Hematopoietic multipotent progenitor cell treated with erythropoietin and hydrocortisone succinate and interleukin-3 and kit ligand, for 15 days (in vitro differentiated cells): ENCODE results near the gene CELF4.
A peak's percentile ranks its signal among the peaks of the same experiment; 100 is the strongest.

ENCODE experiments used
- DNase-seq: peaks from one replicate; pipeline ENCODE4 v3.0.0-alpha.2; 2015; ENCODE audit warnings: low spot score

The CELF4 gene

DNA sequence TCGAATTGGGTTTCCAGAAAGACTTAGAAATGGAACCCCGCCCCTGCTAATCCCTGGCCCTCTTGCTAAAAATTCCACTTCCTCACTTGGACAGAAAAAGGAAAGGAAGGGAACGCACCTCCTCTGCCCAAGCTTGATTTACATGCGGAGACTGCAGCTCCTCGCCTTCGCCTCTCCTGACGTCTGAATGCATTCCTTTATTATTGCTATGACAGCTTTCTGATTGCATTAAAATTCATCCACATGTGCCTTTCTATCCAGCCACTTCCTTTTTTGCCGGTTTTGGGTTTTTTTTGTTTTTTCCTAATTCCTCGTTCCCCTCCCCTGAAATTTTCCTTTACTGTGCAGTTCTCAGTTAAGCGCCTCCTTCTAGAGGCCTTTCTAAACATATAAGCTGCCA is 287.8 kb downstream of the CELF4 start:
- DNase-seq: no peak

DNA sequence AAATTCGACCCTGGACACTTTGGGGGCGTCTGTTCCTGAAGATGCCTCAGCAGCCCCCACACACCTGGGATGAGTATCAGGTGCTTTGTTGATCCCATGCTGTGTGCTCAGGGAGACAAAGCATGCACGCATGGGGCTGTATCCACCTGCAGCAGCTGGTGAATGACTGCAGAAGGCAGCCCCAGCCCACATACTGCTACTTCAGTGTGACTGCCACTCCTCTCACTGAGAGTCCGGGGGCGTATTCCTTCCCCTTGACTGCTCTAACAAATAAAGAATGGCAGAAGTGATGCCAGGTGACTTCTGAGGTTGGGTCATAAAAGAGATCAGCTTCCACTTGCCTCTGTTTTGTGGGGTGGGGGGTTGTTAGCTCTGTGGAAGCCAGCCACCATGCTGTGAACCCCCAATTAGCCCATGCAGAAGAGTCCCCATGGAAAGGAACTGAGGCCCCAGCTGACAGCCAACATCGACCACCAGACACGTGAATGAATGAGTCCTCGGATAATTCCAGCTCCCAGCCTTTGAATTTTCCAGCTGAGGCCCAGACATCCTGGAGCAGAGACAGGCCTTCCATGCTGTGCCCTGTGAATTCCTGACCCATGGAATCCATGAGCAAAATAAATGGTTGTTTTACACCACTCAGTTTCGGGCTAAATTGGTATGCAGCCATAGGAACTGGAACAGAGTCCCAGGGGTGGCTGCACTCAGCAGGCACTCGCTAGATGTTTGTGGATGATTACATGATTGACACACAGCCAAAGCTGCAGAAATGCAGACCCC is 289.3 kb downstream of the CELF4 start:
- no peak for DNase-seq

DNA sequence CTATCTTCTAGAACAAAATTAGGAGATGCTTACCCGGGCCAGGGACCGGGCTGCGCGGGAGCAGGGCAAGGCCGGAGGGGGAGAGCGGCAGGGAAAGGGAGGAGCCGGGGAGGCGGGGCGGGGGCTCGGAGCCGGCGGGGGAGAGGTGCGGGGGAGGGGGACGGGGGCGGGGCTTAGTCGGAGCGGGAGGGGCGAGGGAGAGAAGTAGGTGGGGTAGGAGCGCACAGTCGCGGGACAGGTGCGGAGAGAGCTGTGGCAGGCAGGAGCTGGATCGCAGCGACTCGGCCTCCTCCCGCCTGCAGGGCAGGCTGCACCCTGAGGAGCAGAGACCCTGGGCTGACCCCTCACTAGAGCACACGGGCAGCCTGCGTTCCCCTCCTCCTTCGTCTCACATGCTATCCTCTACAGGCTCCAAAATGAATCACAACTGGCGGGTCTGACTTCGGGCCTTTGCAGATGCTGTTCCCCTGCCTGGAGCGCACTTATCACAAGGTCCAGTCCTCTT is 290.3 kb downstream of the CELF4 start:
- no peak for DNase-seq

DNA sequence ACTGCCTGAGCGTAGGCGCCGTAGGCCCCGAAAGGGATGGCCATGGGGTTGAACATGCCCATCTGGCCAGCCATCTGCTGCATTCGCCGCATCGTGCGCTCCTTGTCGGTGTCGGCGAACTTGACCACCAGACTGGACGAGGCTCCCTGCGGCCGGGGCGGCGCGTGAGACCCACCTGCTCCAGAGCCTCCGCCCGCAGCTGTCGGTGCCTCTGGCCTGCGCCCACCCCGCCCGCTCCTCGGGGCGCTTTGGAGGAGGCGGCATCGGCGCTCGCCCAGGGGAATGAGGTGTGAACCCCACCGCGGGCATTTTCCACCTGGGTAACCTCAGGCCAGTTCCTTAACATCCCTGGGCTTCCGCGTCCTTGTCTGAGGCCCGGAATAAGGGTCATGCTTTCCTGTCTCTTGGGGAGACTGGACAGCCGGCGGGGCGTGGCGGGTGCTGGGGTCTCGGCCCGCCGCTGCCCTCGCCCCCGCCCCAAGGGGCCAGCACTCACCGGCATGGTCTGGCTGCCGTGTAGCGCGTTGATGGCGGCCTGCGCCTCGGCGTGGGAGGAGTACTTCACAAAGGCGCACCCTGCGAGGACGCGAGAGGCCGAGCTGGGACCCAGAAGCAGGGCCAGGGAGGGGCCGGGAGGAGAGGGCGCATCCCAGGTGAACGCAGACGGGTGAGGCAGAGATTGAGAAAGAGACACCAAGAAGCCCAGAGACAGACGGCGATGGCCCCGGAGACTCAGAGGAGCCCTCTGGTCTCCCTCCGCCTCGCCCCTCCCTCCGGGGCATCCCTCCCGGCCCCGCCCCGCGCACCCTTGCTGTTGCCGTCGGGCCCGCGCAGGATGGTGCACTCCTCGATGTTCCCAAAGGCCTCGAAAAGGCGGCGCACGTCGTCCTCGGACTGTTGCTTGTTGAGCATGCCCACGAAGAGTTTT is 291.0 kb downstream of the CELF4 start:
- DNase-seq: no peak

DNA sequence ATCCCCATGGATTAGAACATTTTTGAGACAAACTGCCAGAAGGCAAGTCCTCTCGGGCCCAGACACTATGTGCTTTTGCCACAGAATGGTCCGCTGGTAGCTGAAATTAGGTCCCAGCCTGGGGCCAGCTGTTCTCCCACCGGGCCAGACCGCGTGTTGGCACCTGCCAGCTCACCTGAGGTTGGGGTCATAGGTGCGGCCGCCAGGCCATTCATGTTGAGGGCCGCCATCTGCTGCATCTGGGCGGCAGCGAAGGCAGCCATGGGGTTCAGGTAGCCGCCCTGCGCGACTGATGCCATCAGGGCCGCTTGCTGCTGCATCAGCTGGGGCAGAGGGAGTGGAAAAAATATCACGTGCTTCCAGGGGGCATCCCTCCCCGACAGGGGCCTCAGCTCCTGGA is 292.8 kb downstream of the CELF4 start:
- DNase-seq: no peak

DNA sequence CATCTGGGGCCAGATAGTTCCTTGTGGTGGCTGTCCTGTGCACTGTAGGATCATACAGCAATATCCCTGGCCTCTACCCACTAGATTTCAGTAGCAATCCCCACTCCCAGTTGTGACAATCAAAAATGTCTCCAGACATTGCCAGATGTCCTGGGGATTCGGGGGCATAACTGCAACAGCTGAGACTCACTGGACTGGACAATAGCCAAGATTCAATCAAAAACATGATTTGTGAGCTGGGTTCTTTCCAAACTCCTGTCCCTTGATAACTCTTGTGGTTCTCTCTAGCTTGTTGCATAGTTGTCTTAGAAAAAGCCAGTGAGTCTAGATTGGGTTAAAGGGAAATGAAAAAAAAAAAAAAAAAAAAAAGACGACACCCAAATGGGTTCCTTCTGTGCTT is 293.4 kb downstream of the CELF4 start:
- DNase-seq: no peak

DNA sequence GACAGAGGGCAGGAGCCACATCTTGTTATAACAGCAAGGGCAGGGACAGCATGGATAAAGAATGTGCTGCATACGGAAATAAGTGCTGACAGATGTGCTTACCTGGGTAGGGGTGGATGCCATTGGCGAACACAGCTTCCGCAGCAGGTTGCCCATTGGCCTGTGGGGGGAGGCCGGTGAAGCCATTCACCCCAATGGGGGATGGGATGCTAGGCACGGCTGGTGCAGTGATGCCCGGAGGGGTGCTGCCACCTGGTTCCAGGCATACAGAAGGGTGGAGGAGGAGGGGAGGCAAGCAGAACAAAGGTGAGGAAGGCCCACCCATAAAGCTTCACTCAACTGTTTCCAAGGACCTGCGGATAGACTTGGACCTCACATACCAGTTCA is 294.9 kb downstream of the CELF4 start:
- no peak for DNase-seq

DNA sequence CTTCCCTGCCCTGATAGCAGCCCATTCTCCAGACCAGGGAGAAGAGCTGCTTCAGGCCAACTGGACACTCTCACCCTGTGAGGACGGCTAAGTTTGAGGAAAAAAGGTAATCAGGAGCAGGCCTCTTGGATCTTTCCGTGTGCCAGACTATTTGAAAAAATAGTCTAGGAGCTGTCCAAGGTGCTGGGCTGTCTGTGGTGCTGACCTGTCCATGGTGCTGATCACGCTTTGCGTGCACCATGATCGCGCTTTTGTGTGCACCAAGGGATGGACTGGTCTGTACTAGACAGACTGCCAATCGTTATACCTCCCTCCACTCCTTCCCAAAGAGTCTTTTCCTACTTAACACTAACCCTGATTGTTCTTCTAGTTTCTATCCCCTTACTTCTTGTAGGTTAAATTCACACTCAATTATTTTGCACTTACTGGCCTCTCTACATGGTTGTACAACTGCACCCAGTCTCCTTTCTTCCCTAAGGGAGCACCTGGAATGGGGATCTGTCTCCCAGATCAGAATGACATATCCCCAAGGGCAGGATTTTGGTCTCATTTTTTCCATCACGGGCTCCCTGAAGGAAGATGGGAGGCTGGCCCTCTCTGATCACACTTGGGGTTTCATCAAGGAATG is 295.4 kb downstream of the CELF4 start:
- peak; percentile 13 for DNase-seq

DNA sequence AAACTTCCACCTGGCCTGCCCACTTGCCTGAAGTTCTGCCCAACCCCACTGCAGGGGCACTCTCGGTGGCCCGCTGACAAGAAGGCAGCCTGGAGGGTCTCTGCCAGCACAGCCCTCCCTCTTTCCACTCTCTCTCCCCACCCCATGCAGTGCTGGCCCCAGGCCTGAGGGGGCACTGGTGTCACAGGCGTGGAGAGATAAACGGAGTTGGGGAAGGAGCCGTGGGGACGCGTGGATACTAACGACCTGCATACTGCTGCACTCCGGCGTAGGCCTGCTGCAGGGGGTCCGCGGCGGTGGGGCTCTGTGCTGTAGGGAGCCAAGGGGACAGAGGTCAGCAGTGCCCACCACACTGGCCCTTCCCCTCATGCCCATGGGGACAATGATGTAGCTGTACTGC is 299.3 kb downstream of the CELF4 start:
- DNase-seq: no peak

DNA sequence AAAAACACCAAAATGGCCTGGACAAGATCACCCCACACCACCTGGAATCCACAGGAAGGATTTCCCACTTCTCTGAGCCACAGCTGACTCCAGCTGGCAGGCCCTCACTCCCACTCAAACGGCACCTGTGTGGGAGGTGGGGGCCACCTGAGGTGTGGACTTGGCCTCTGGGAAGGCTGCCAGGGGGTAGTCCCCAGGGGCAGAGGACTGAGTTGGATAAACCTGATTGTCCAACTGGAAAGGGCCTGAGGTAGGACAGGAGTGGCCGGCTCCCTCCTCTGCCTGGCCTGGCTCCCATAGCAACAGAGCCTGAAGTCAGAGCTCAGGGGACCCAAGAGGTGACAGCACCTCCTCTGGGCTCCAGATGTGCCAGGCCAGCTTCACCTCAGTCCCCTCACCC is 300.2 kb downstream of the CELF4 start:
- DNase-seq: no peak

DNA sequence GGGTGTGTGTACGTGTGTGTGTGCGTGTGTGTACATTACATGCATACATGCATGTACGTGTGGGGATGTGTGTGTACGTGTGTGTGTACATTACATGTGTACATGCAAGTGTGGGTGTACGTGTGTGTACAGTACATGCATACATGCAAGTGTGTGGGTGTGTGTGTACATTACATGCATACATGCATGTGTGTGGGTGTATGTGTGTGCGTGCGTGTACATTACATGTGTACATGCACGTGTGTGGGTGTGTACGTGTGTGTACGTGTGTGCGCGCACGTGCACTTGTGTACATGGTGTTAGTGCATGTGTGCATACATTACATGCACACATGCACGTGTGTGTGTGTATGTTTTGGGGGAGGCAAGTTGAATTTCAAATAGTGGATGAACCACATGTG is 300.6 kb downstream of the CELF4 start:
- no peak for DNase-seq

DNA sequence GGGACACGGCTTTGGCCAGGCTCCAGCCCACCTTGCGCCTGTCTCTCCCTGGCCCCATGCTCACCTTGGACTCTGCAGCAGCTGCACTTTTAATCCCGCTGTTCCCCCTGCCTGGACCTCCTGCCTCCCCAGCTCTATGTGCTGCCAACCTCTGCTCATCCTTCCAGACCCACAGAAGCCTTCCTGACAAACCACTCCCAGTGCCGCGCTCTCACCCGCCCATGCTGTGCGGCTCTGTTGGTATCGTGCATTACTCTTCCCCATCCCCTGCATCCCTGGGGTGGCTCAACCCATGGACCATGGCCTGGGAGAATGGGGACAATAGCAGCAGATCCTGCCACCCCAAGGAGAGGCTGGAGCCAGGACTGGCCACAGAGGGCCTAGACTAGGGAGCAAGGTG is 303.6 kb downstream of the CELF4 start:
- DNase-seq: no peak

DNA sequence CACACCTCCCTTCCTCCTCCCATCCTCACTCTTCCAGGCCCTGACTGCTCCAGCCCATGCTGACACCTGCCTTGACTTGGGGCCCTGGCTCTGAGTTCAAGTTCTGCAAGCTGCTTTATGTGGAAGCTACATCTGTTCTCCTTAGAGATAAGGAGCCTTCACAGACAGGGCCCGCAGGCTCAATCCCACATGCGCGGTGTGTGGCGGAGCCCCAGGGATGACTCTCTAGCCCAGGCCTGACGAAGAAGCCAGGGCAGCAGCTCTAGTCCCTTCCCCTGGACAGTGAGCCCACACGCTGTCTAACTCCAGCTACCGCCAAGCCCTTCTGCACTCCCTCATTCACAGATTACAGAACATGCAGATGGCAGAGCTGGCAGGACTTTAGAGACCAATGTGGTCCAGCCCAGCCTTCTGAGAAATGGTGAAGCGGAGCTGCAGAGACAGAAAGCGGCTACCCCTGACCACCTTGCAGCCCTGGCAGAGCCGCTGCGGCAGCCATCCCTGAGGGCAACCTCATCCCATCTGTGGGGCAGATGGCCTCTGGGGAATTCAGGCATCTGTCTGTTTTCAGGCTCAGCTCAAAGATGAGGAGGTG is 304.3 kb downstream of the CELF4 start:
- DNase-seq: no peak

DNA sequence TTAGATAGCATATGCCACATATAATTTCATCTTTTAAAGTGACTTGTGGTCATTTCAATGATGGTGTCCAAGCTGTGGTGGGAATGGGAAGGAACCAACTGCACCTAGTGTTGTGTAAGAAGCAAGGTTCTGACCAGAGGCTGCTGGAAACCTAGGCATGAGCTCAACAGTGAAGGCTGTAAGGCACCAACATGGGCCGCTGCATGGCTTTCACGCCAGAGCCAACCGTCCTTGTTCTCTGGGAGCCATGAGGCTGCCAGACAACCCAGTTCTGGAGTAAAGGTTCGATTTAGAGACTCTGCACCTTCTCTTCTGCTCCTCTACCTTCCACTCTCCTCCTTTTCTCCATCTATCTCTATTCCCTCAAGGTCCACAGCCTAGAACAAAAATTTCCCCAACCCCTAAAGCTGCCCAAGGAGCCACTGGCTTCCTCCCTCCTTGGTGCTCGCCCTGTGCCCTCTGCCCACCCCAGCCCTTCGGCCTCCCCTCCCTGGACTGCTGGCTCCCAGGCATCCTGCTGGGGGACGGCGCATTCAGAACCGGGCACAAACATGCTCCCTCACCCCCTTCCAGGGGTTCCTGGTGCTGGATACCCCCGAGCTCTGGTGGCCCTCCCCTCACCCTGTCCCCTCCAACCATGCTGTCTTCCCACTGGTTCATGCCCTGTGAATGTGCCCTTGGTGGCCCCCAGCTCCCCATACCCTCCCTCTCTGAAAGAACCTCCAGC is 305.1 kb downstream of the CELF4 start:
- DNase-seq: no peak

DNA sequence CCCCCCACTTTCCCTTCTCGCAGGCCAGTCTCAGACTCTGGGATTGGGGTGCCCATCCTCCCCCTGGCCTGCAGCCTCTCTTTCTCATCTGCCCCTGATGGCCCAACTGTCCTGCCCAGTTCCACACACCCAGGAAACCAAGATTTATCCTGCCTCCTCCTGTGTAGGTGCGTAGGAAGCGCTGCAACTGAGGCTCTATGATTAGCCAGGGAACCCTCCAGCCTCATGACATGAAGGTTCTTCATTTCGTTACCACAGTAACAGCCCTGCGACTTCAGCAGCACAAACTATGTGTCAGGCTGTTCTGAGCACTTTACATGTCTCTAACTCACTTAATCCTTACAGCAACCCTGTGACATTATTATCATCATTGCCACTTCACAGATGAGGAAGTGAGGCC is 305.9 kb downstream of the CELF4 start:
- no peak for DNase-seq

DNA sequence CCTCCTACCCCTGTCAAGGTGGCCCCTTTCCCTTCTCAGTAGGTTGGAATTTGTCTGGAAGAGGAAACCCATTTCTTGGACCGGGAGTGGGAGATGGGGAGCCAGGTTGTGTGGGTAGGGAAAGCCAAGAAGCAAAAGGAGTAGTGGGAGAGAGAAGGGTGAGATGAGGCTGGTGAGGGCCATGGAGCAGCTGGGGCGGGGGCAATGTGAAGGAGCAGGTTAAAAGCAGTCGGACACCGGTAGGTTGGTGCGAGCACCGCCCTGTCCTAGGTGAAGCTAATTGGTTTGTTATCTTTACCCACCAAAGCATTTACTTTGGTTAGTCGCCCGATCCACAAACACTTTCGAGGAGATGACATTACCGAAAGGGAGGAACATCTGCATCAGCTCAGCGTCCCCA is 306.8 kb downstream of the CELF4 start:
- no peak for DNase-seq

DNA sequence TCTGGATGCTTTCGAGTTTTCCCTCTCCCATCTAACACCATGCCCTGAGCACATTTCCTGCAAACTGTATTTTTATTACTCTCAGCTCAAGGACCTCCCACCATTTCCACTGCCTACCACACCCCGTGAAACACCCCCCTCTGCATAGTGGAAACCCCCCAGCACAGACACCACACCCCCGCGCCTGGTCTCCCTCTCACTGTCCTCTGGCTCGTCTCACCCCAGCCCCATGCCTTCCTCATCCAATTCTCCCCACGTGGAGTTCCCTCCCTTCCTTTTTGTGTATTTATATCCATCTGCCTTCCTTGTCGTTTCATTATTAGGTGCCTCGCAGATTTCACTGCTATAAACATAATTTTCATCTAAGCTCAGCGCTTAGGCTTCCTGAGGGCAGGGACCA is 307.5 kb downstream of the CELF4 start:
- no peak for DNase-seq

DNA sequence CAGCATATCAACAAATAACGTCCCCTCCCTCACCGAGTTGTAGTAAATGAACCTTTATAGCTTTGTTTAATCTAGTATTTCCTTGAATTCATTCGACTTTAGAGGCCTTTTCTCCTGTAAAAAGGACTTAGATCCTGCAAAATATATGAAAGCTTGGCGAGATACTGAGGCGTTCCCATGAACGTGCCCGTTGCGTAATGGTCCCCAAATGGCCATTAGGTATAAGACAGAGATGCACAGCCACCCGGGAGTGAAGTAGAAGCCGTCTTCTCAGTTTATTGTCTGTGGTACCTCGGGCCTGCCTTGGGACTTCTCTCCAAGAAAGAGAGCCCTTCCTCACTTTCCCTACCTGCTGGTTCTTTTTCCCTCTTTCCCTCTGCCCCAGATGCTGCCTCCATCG is 310.6 kb downstream of the CELF4 start:
- no peak for DNase-seq

DNA sequence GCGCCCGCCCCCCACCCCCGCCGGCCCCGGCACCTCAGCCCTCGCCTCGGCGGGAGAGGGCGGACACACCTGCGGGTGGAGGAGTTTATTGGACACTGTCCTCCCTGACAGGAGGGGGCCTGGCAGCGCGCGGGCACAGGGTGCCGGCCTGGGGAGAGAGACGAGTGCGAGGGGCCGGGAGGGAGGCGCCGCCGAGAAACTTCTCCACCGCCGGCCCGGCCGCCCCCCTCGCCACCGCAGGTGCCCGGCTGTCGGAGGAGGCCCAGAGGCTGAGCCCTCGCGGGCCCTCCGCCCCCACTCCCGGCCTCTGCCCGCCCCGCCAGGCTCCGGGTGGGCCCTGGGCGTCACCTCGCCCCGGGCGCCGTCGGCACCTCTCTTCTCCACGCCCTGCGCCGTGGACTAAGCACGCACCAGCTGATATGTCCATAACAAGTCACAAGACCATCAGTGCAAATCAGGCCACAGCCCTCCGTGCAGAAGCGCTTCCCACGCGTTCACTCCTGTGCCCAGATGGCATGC is 311.3 kb downstream of the CELF4 start:
- no peak for DNase-seq

DNA sequence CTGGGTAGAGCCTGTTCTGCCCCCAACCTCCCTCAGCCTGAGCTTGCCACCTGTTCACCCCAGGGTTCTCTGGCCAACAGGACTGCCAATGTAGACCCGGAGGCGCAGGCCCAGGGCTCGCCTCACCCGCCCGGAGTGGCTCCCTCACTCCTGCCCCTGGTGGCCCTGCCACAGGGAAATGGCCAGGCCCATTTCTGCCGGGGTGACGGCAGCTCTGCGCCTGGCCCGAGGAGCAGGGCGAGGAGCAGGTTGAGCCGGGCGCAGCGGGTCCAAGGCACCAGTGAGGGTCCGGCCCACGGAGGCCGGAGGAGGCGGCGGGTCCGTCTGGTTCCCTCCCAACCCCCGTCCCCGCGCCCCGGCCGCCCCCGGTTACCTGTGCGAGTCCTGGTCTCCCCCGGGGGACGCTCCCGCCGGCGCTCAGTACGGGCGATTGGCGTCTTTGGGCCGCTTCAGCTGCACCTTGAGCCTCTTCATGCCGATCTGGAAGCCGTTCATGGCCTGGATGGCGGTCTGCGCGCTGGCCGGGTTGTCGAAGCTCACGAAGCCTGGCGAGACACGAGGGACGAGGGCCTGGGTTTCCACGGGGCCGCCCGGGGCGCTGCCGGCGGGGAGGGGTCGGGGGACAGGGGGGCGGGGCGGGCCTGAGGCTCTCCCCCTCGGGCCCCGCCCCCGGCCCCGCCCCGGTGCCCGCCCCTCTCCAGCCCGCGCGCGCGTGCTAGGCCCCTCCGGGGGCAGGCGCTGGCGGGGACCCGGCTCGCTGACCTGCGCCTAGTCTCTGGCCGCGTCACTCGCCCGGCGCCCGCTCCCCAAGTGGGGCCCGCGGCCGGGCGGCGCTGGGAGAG is 312.0 kb downstream of the CELF4 start:
- no peak for DNase-seq
